Mesendoderm (in vitro differentiated cells): ENCODE data around the gene LLGL1.

Source experiments
- DNase-seq: peaks from one replicate; pipeline ENCODE4 v3.0.0; 2013
- H2AK5ac ChIP-seq: 2 replicates; pipeline ENCODE4 v1.6.1; 2013; ENCODE audit warnings: low read length, inconsistent platforms
- H2BK120ac ChIP-seq: 2 replicates; pipeline ENCODE4 v1.6.1; 2013; ENCODE audit warnings: low read depth, mild to moderate bottlenecking, low read length, moderate library complexity, mixed read lengths
- H2BK15ac ChIP-seq: replicated peaks from 2 replicates; pipeline ENCODE4 v1.6.1; 2013; ENCODE audit warnings: low read depth, mild to moderate bottlenecking, moderate library complexity
- H2BK5ac ChIP-seq: 2 replicates; pipeline ENCODE4 v1.6.1; 2013; ENCODE audit warnings: low read length, inconsistent platforms
- H3K18ac ChIP-seq: 2 replicates; pipeline ENCODE4 v1.6.1; 2013; ENCODE audit warnings: mild to moderate bottlenecking, low read length, mixed read lengths
- H3K23ac ChIP-seq: one replicate; pipeline ENCODE4 v1.6.1; 2013; ENCODE audit warnings: low read length
- H3K27ac ChIP-seq: 2 replicates; pipeline ENCODE4 v1.5.1; 2013; ENCODE audit warnings: low read depth, mild to moderate bottlenecking, inconsistent platforms, low read length, moderate library complexity
- H3K27me3 ChIP-seq: 2 replicates; pipeline ENCODE4 v1.6.1; 2013; ENCODE audit warnings: low read length, control low read depth, mild to moderate bottlenecking, inconsistent platforms; ENCODE audit not compliant: insufficient read depth, poor library complexity
- H3K36me3 ChIP-seq: 2 replicates; pipeline ENCODE4 v1.6.1; 2013; ENCODE audit warnings: low read length, inconsistent platforms; ENCODE audit not compliant: control insufficient read depth, insufficient read depth
- H3K4ac ChIP-seq: one replicate; pipeline ENCODE4 v1.6.1; 2013; ENCODE audit warnings: low read depth, mild to moderate bottlenecking, low read length, moderate library complexity
- H3K4me1 ChIP-seq: 2 replicates; pipeline ENCODE4 v1.6.1; 2013; ENCODE audit warnings: low read depth, low read length, inconsistent platforms; ENCODE audit not compliant: control insufficient read depth
- H3K4me2 ChIP-seq: 2 replicates; pipeline ENCODE4 v1.6.1; 2013; ENCODE audit warnings: low read length
- H3K4me3 ChIP-seq: 2 replicates; pipeline ENCODE4 v1.5.1; 2013; ENCODE audit warnings: mild to moderate bottlenecking, low read length
- H3K56ac ChIP-seq: one replicate; pipeline ENCODE4 v1.6.1; 2013; ENCODE audit warnings: low read length
- H3K79me1 ChIP-seq: 2 replicates; pipeline ENCODE4 v1.6.1; 2013; ENCODE audit warnings: low read length, inconsistent platforms
- H3K79me2 ChIP-seq: 2 replicates; pipeline ENCODE4 v1.6.1; 2013; ENCODE audit warnings: mild to moderate bottlenecking, low read length; ENCODE audit not compliant: control insufficient read depth, insufficient read depth
- H3K9ac ChIP-seq: 2 replicates; pipeline ENCODE4 v1.6.1; 2013; ENCODE audit warnings: low read length, inconsistent platforms
- H4K5ac ChIP-seq: one replicate; pipeline ENCODE4 v1.6.1; 2013; ENCODE audit warnings: low read length
- H4K8ac ChIP-seq: one replicate; pipeline ENCODE4 v1.6.1; 2013; ENCODE audit warnings: low read depth, mild to moderate bottlenecking, control low read depth, low read length, moderate library complexity
- WGBS: extraction: QIAGEN DNeasy Blood & Tissue Kit; methylation state at CpG from one replicate; pipeline ENCODE4 v1.1.7; 2013; ENCODE audit warnings: low lambda C conversion rate, missing lambda C conversion rate; ENCODE audit not compliant: insufficient coverage; ENCODE audit errors: extremely low coverage; 5-methylcytosine and 5-hydroxymethylcytosine counted together

Gene LLGL1

GRCh38 chr17:18256351-18256750 lies 30.9 kb downstream of the LLGL1 start:
- no peak overlapping the region for H3K4me3 ChIP-seq
- H2BK5ac ChIP-seq, result no peak overlapping the region
- H3K27me3 ChIP-seq, result no peaks in the 10 kb centered on the region
- WGBS, result no CpG with 5 or more reads among the region's 11 CpGs
- H3K79me1 ChIP-seq, result peaks cover 13% of the 10 kb centered on the region
- no peak overlapping the region for H3K27ac ChIP-seq
- H4K8ac ChIP-seq, result no peak overlapping the region
- H3K4ac ChIP-seq, result no peak overlapping the region
- H3K79me2 ChIP-seq, result peaks cover 20% of the 10 kb centered on the region
- no peak overlapping the region for H2BK120ac ChIP-seq
- no peak overlapping the region for H2AK5ac ChIP-seq
- H3K56ac ChIP-seq, result no peak overlapping the region
- H2BK15ac ChIP-seq, result no peak overlapping the region
- peaks cover 3% of the 10 kb centered on the region for H3K4me1 ChIP-seq
- no peak for DNase-seq
- H3K9ac ChIP-seq, result no peak overlapping the region
- peaks cover 15% of the 10 kb centered on the region for H3K36me3 ChIP-seq
- no peak overlapping the region for H3K4me2 ChIP-seq
- H3K23ac ChIP-seq, result no peak overlapping the region
- no peak overlapping the region for H3K18ac ChIP-seq
- no peak overlapping the region for H4K5ac ChIP-seq

DNA sequence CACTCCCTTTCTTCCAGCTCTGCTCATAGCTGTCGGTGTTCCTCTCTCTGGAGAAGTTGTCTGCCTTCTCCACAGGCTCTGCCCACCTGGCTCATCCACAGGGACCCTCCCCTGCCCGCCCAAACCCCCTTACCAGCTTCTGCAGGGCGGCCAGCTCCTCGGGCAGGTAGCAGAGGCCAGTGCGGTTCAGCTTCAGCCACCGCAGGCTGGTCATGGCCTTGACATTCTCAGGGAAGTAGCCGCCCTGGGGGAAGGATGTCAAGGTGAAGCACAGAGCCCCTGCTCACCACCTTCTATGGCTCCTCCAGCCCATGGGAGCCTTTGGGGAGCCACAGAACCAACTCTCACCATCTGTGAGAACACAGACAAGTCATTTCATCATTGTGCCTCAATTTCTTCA lies 31.3 kb downstream of the LLGL1 start:
- WGBS, result no CpG with 5 or more reads among the region's 7 CpGs
- Histone ChIP-seq H2BK15ac (no peak overlapping the region), H3K18ac (no peak overlapping the region), H3K36me3 (peaks cover 11% of the 10 kb centered on the region), H3K4ac (no peak overlapping the region), H2AK5ac (no peak overlapping the region), H3K4me3 (no peak overlapping the region), H3K27me3 (no peaks in the 10 kb centered on the region), H3K79me1 (peaks cover 17% of the 10 kb centered on the region), H3K9ac (peak overlapping the region; percentile 94), H3K4me1 (peaks cover 3% of the 10 kb centered on the region), H3K27ac (no peak overlapping the region), H2BK5ac (no peak overlapping the region), H4K5ac (no peak overlapping the region), H2BK120ac (no peak overlapping the region), H3K23ac (no peak overlapping the region), H3K56ac (peak overlapping the region; percentile 95), H3K4me2 (no peak overlapping the region), H4K8ac (no peak overlapping the region), H3K79me2 (peaks cover 21% of the 10 kb centered on the region)
- DNase-seq, result no peak

- no peak overlapping the region for H2BK120ac ChIP-seq
- no peak overlapping the region for H2BK5ac ChIP-seq
- peaks cover 21% of the 10 kb centered on the region for H3K79me1 ChIP-seq
- peaks cover 3% of the 10 kb centered on the region for H3K4me1 ChIP-seq
- no peaks in the 10 kb centered on the region for H3K27me3 ChIP-seq
- no peak overlapping the region for H4K5ac ChIP-seq
- H3K36me3 ChIP-seq, result peaks cover 10% of the 10 kb centered on the region
- H3K4me2 ChIP-seq, result peak overlapping the region; percentile 78
- no peak overlapping the region for H3K4ac ChIP-seq
- no peak overlapping the region for H3K18ac ChIP-seq
- H2BK15ac ChIP-seq, result no peak overlapping the region
- WGBS, result no CpG with 5 or more reads among the region's 18 CpGs
- H4K8ac ChIP-seq, result no peak overlapping the region
- peak overlapping the region; percentile 12 for H3K27ac ChIP-seq
- peak; percentile 68 for DNase-seq
- H3K79me2 ChIP-seq, result peaks cover 23% of the 10 kb centered on the region
- peak overlapping the region; percentile 91 for H3K4me3 ChIP-seq
- peak overlapping the region; percentile 84 for H3K23ac ChIP-seq
- peak overlapping the region; percentile 94 for H3K9ac ChIP-seq
- peak overlapping the region; percentile 80 for H2AK5ac ChIP-seq
- peak overlapping the region; percentile 95 for H3K56ac ChIP-seq
Measured at GRCh38 chr17:18257268-18257981, 32.0 kb downstream of the LLGL1 start.

DNA sequence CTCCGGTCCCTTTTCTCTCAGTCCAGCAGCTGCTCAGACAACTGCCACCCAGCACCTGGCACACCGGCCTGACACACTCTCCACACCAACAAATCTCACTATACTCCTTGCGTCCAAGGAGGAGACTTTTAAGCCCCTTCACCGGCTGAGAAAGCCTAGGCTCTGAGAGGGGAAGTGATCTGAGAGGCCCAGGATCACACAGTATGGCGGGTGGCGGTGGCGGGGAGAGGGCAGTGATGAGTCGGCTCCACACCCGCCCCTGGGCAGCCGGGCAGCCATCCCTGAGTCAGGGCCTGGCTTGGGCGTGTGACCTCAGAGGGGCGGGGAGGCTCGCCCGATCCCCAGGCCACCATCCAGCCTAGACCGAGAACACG lies 32.5 kb downstream of the LLGL1 start:
- peak overlapping the region; percentile 94 for H3K9ac ChIP-seq
- peaks cover 21% of the 10 kb centered on the region for H3K79me1 ChIP-seq
- no peak overlapping the region for H3K23ac ChIP-seq
- DNase-seq, result peak; percentile 84
- H4K5ac ChIP-seq, result no peak overlapping the region
- H3K4me2 ChIP-seq, result peak overlapping the region; percentile 78
- no peak overlapping the region for H4K8ac ChIP-seq
- H3K18ac ChIP-seq, result peak overlapping the region; percentile 88
- H3K4me1 ChIP-seq, result peaks cover 3% of the 10 kb centered on the region
- H3K36me3 ChIP-seq, result peaks cover 10% of the 10 kb centered on the region
- H3K27me3 ChIP-seq, result no peaks in the 10 kb centered on the region
- peak overlapping the region; percentile 25 for H3K27ac ChIP-seq
- WGBS, result no CpG with 5 or more reads among the region's 16 CpGs
- peaks cover 23% of the 10 kb centered on the region for H3K79me2 ChIP-seq
- H2BK120ac ChIP-seq, result no peak overlapping the region
- peak overlapping the region; percentile 95 for H3K56ac ChIP-seq
- no peak overlapping the region for H2AK5ac ChIP-seq
- peak overlapping the region; percentile 48 for H3K4ac ChIP-seq
- peak overlapping the region; percentile 91 for H3K4me3 ChIP-seq
- H2BK15ac ChIP-seq, result no peak overlapping the region
- peak overlapping the region; percentile 54 for H2BK5ac ChIP-seq

- Histone ChIP-seq H3K9ac (peak within 1 kb of the TSS; percentile 94), H2BK15ac (no peak within 1 kb of the TSS), H3K27me3 (no peaks in the 10 kb centered on the region), H3K27ac (peak within 1 kb of the TSS; percentile 25), H3K36me3 (peaks cover 5% of the 10 kb centered on the region), H3K4me2 (peak within 1 kb of the TSS; percentile 78), H4K5ac (no peak within 1 kb of the TSS), H2AK5ac (no peak within 1 kb of the TSS), H3K79me1 (peaks cover 21% of the 10 kb centered on the region), H3K23ac (no peak within 1 kb of the TSS), H3K18ac (peak within 1 kb of the TSS; percentile 88), H2BK120ac (no peak within 1 kb of the TSS), H3K4ac (peak within 1 kb of the TSS; percentile 48), H3K4me1 (peaks cover 3% of the 10 kb centered on the region), H3K4me3 (peak within 1 kb of the TSS; percentile 91), H2BK5ac (peak within 1 kb of the TSS; percentile 54), H3K79me2 (peaks cover 23% of the 10 kb centered on the region), H3K56ac (peak within 1 kb of the TSS; percentile 95), H4K8ac (no peak within 1 kb of the TSS)
- WGBS, result no CpG with 5 or more reads among the region's 71 CpGs
- DNase-seq, result peak; percentile 72
Measured at GRCh38 chr17:18258356-18259038, 33.1 kb downstream of the LLGL1 start, which contains the start of gene FLII. TSS of gene FLII (minus strand) at chr17:18258738. CDS start at chr17:18258690, 48 bp downstream.
